Thyroid gland (tissue), 4 donors: ENCODE measurements around the gene FXYD1. TPM values are rescaled to one million over a fixed set of nuclear protein-coding genes. Genes with fewer than 3 reads are reported as not detected.

ENCODE experiments used
- DNase-seq, 2 donors: peaks; one replicate each; pipeline ENCODE4 v3.0.0-alpha.2; 2019
- H3K27ac ChIP-seq, 3 donors: fragments of 200-600 bp; sonication (generic); 1 replicate in 2 of 3; 2 replicates in 1 of 3; pipeline ENCODE4 v1.5.1; 2016 to 2019; ENCODE audit warnings: mild to moderate bottlenecking in 1 of 3, moderate library complexity in 1 of 3
- H3K27me3 ChIP-seq: fragments of 200-600 bp; sonication (generic); one replicate; pipeline ENCODE4 v1.5.1; 2019
- H3K36me3 ChIP-seq, 2 donors: fragments of 200-600 bp; sonication (generic); one replicate each; pipeline ENCODE4 v1.5.1; 2016 to 2019
- H3K4me1 ChIP-seq, 2 donors: fragments of 200-600 bp; sonication (generic); one replicate each; pipeline ENCODE4 v1.5.1; 2017 to 2019
- H3K4me3 ChIP-seq, 3 donors: fragments of 200-600 bp; sonication (generic); replicated peaks in 1 of 3; 1 replicate in 2 of 3; 2 replicates in 1 of 3; pipeline ENCODE4 v1.5.1; 2016; ENCODE audit warnings: mild to moderate bottlenecking in 1 of 3
- H3K9me3 ChIP-seq: fragments of 200-600 bp; sonication (generic); one replicate; pipeline ENCODE4 v1.5.1; 2017
- CTCF ChIP-seq, 6 experiments: fragments of 200-600 bp in 3 of 6; fragments of 450-650 bp in 3 of 6; sonication (generic) in 3 of 6; IDR thresholded peaks; one replicate each; pipeline ENCODE4 v1.5.1; 2016 to 2019; ENCODE audit warnings: antibody characterized with exemption in 6 of 6, mild to moderate bottlenecking in 2 of 6, inconsistent platforms in 1 of 6, moderate library complexity in 1 of 6
- POLR2A ChIP-seq, 2 donors: fragments of 450-650 bp; IDR thresholded peaks; one replicate each; pipeline ENCODE4 v1.6.1; 2017; ENCODE audit warnings: antibody characterized with exemption in 2 of 2, mild to moderate bottlenecking in 2 of 2, moderate library complexity in 1 of 2
- WGBS, 2 donors: methylation state at CpG; one replicate each; pipeline ENCODE4 v1.1.5; 2017; 5-methylcytosine and 5-hydroxymethylcytosine counted together
- intact Hi-C: fragments of 100-400 bp; cut with DNase I; formaldehyde crosslinking; loops from one replicate; pipeline ENCODE4 v1.15.1; 2023
- small RNA-seq: library from RNA; depleted of rRNA; stranded (forward); fragments of <200 nt; gene quantifications from one replicate; pipeline ENCODE3, GENCODE V24; 2016
- total RNA-seq, 4 donors: library from RNA; depleted of rRNA; stranded (reverse); fragments of >200 nt; gene quantifications; one replicate each; pipeline ENCODE4 v1.2.3, GENCODE V29; 2016

Gene FXYD1
- total RNA-seq, 4 donors from 2014 or later: 1.1 to 26.3 (median 8.8) TPM

- WGBS, 2 donors: 86 to 88% methylated on average over 2 of the region's 2 CpGs
- Histone ChIP-seq H3K4me1 (no peaks in the 10 kb centered on the region), H3K4me3 (no peak overlapping the region), H3K27ac (no peak overlapping the region), H3K27me3 (no peaks in the 10 kb centered on the region), H3K36me3 (no peaks in the 10 kb centered on the region), H3K9me3 (no peaks in the 10 kb centered on the region)
- no peak for DNase-seq
- TF ChIP-seq POLR2A (IDR thresholded peaks at IDR 0.05): no peak
- TF ChIP-seq CTCF (IDR thresholded peaks at IDR 0.05): no peak
- intact Hi-C loops: no loop called here
Observed at GRCh38 chr19:35184884-35185283, 46.3 kb downstream of the FXYD1 start.

Small RNA genes within 50 kb of the gene (small RNA-seq; reads per million reads assigned to genes)
- not detected for gene AC020907.2

Other genes starting within 250 kb of the FXYD1 start
- gene ZNF30, start 211.9 kb upstream of the FXYD1 start, total RNA-seq: 1 to 10 TPM; 2.4 to 5.6 (median 3.1) TPM
- gene ZNF792, start 174.6 kb upstream of the FXYD1 start, total RNA-seq: 10 to 100 TPM in 1 of 4 donors, 1 to 10 TPM in 3; 7.5 to 13.2 (median 9.3) TPM
- gene GRAMD1A, start 138.5 kb upstream of the FXYD1 start, total RNA-seq: 10 to 100 TPM; 33.4 to 57.5 (median 47.0) TPM
- gene SCN1B, start 108.4 kb upstream of the FXYD1 start, total RNA-seq: 10 to 100 TPM in 2 of 4 donors, 1 to 10 TPM in 2; 5.7 to 19.6 (median 10.1) TPM
- 10 to 100 TPM; 16.3 to 19.3 (median 17.9) TPM for gene HPN, start 97.1 kb upstream of the FXYD1 start, total RNA-seq
- gene FXYD3, start 23.0 kb upstream of the FXYD1 start, total RNA-seq: 1 to 10 TPM in 1 of 4 donors, not detected in 3; 1.1 TPM
- 10 to 100 TPM in 1 of 4 donors, 1 to 10 TPM in 3; 3.2 to 10.9 (median 6.9) TPM for gene LGI4, start 3.8 kb upstream of the FXYD1 start, total RNA-seq
- gene FXYD7, start 4.4 kb downstream of the FXYD1 start, total RNA-seq: 1 to 10 TPM in 1 of 4 donors, not detected in 3; 1.6 TPM
- 10 to 100 TPM in 3 of 4 donors, 1 to 10 TPM in 1; 9.3 to 52.4 (median 19.6) TPM for gene FXYD5, start 15.9 kb downstream of the FXYD1 start, total RNA-seq
- gene FAM187B, start 89.9 kb downstream of the FXYD1 start, total RNA-seq: under 1 TPM in 1 of 4 donors, not detected in 3; 0.67 TPM
- 10 to 100 TPM; 36.5 to 85.3 (median 61.8) TPM for gene LSR, start 110.2 kb downstream of the FXYD1 start, total RNA-seq
- 100 to 1,000 TPM in 3 of 4 donors, 10 to 100 TPM in 1; 98.9 to 133 (median 126) TPM for gene USF2, start 130.1 kb downstream of the FXYD1 start, total RNA-seq
- not detected for gene HAMP, start 143.7 kb downstream of the FXYD1 start, total RNA-seq
- gene MAG, start 153.3 kb downstream of the FXYD1 start, total RNA-seq: 10 to 100 TPM in 1 of 4 donors, 1 to 10 TPM in 2, not detected in 1; 1.7 to 19.2 (median 2.7) TPM
- 10 to 100 TPM in 1 of 4 donors, 1 to 10 TPM in 2, under 1 TPM in 1; 0.68 to 18.4 (median 2.0) TPM for gene CD22, start 190.4 kb downstream of the FXYD1 start, total RNA-seq
- not detected for gene FFAR1, start 209.1 kb downstream of the FXYD1 start, total RNA-seq
- gene FFAR3, start 219.6 kb downstream of the FXYD1 start, total RNA-seq: under 1 TPM in 1 of 4 donors, not detected in 3; 0.45 TPM
- under 1 TPM in 1 of 4 donors, not detected in 3; 0.27 TPM for gene GPR42, start 232.2 kb downstream of the FXYD1 start, total RNA-seq